ENCODE measurements around the gene P2RY11.

The P2RY11 gene

GRCh38 chr19:10086591-10087192 is 24.8 kb upstream of the P2RY11 start:
- DNase-seq (ENCODE audit: low read depth): no peak
- TF ChIP-seq CTCF (IDR thresholded peaks at IDR 0.05; ENCODE audit: low read depth, low read length, missing control alignments): no peak
- peak overlapping the region; percentile 97 for H3K4me3 ChIP-seq (ENCODE audit: low read depth, low read length)

- peak overlapping the region; percentile 97 for H3K4me3 ChIP-seq (ENCODE audit: low read depth, low read length)
- no peak for DNase-seq (ENCODE audit: low read depth)
- no peak for TF ChIP-seq CTCF (IDR thresholded peaks at IDR 0.05; ENCODE audit: low read depth, low read length, missing control alignments)
Observed at GRCh38 chr19:10087296-10088061, 24.0 kb upstream of the P2RY11 start.

DNA sequence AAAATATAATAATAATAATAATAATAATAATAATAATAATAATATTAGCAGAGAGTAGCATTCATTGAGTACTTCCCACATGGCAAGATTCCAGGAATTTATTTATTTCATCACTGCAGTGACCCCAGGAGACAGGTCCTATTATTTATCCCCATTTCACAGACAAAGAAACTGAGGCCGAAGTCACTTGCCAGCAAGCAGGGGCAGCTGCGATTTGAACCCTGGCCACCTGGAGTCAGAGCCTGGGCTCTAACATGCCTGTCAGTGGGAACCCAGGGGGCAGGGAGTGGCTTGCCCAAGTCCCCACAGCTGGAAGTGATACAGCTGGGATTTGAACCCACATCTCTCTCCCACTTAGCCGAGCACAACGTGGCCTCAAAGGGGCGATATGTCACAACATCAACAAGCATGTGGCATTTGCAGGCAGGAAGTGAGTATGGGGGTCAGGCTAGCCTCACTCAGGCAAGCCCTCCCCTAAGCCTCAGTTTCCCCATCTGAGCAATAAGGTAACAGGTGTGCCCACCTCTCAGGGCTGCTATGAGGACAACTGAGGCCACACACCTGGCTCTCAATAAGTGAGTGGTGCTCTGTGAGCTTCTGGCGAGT is 22.4 kb upstream of the P2RY11 start:
- no peak for TF ChIP-seq CTCF (IDR thresholded peaks at IDR 0.05; ENCODE audit: low read depth, low read length, missing control alignments)
- no peak for DNase-seq (ENCODE audit: low read depth)

GRCh38 chr19:10089801-10090375 is 21.6 kb upstream of the P2RY11 start:
- H3K4me3 ChIP-seq (ENCODE audit: low read depth, low read length): no peak overlapping the region
- no peak for TF ChIP-seq CTCF (IDR thresholded peaks at IDR 0.05; ENCODE audit: low read depth, low read length, missing control alignments)
- no peak for DNase-seq (ENCODE audit: low read depth)

More for the DNA sequence above, 22.4 kb upstream of the P2RY11 start:
- H3K4me3 ChIP-seq (ENCODE audit: low read depth, low read length): no peak overlapping the region

DNA sequence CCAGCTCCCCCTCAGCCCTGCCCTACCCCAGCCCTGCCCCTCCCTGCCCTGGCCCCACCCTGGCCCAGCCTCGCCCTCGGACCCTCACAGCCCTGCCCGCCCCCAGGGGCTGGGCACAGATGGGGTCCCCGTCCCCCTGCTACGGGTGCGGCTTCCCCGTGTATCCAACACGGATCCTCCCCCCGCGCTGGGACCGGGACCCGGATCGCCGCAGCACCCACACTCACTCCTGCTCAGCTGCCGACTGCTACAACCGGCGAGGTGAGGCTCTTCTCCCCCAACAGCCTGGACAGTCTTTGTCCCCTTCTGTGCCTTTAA is 20.2 kb upstream of the P2RY11 start:
- no peak for TF ChIP-seq CTCF (IDR thresholded peaks at IDR 0.05; ENCODE audit: low read depth, low read length, missing control alignments)
- no peak for DNase-seq (ENCODE audit: low read depth)
- H3K4me3 ChIP-seq (ENCODE audit: low read depth, low read length): no peak overlapping the region

- TF ChIP-seq CTCF (IDR thresholded peaks at IDR 0.05; ENCODE audit: low read depth, low read length, missing control alignments): no peak
- DNase-seq (ENCODE audit: low read depth): no peak
- no peak overlapping the region for H3K4me3 ChIP-seq (ENCODE audit: low read depth, low read length)
Observed at GRCh38 chr19:10091895-10092641, 19.4 kb upstream of the P2RY11 start.
